Motor neuron (in vitro differentiated cells): ENCODE measurements around the gene ARHGDIB. TPM values are rescaled to one million over a fixed set of nuclear protein-coding genes. Genes with fewer than 3 reads are reported as not detected.

ENCODE experiments used
- ATAC-seq, 8 experiments: fragments of 200-7000 bp; cut with Tn5 transposase; replicated peaks in 6 of 8; 2 replicates each; pipeline ENCODE4 v1.8.0; 2021; ENCODE audit warnings: mild to moderate bottlenecking in 8 of 8, moderate library complexity in 8 of 8
- H3K27ac ChIP-seq, 2 donors: fragments of 250-450 bp; sonication (Bioruptor Pico); 2 replicates each; pipeline ENCODE4 v1.9.0; 2021; ENCODE audit warnings: antibody characterized with exemption in 2 of 2, mild to moderate bottlenecking in 2 of 2, moderate library complexity in 1 of 2
- H3K4me1 ChIP-seq, 2 donors: fragments of 250-450 bp; sonication (Bioruptor Pico); replicated peaks in 1 of 2; 2 replicates each; pipeline ENCODE4 v1.6.1; 2021; ENCODE audit warnings: antibody characterized with exemption in 2 of 2, mild to moderate bottlenecking in 2 of 2, moderate library complexity in 1 of 2
- H3K4me3 ChIP-seq, 5 donors: fragments of 250-450 bp; sonication (Bioruptor Pico); 2 replicates each; pipeline ENCODE4 v1.9.0; 2021; ENCODE audit warnings: antibody characterized with exemption in 5 of 5, mild to moderate bottlenecking in 5 of 5, moderate library complexity in 4 of 5
- WGBS, 10 experiments: fragments of 450-650 bp; shearing (Covaris generic); methylation state at CpG; one replicate each; pipeline ENCODE4 v1.0.0; 2022; 5-methylcytosine and 5-hydroxymethylcytosine counted together
- in situ Hi-C, 9 experiments: fragments of 400-800 bp; cut with MboI; loops; one replicate each; pipeline ENCODE4 v1.15.0; 2021; ENCODE audit warnings: low sequenced_read_pairs in 9 of 9, low pct_unique_long_range_greater_than_20kb in 2 of 9; ENCODE audit not compliant: unreplicated experiment in 9 of 9
- total RNA-seq, 8 experiments: library from RNA; unstranded; fragments of 300-600 nt; gene quantifications; 2 replicates each; pipeline versions ENCODE4 v1.2.3 to v1.2.4, GENCODE V29; 2022

The ARHGDIB gene
- total RNA-seq, 8 experiments from 2014 or later = 0.11 to 6.1 (median 1.2) TPM

GRCh38 chr12:14950982-14951746 lies 10.2 kb downstream of the ARHGDIB start:
- WGBS, 10 experiments = 48 to 96% (median 74%) methylated on average over 2 to 5 of the region's 6 CpGs; no CpG with 5 or more reads in 1 of the 10 experiments
- peak in 3 of 8 experiments; percentile 50 to 63 (median 56) for ATAC-seq
- Histone ChIP-seq H3K4me1 (peaks cover 0 to 4% of the 10 kb centered on the region in 2 donors), H3K27ac (no peak overlapping the region), H3K4me3 (no peak overlapping the region)
- in situ Hi-C loops = no loop called here

- no peak overlapping the region for H3K4me3 ChIP-seq
- peak in 3 of 8 experiments; percentile 11 to 34 (median 15) for ATAC-seq
- in situ Hi-C loops = no loop called here
- H3K4me1 ChIP-seq = peaks cover 0 to 4% of the 10 kb centered on the region in 2 donors
- H3K27ac ChIP-seq = no peak overlapping the region
- WGBS, 10 experiments = 5 to 88% (median 62%) methylated on average over 3 to 4 of the region's 4 CpGs; no CpG with 5 or more reads in 2 of the 10 experiments
Observed at GRCh38 chr12:14950421-14950820, 11.0 kb downstream of the ARHGDIB start.

GRCh38 chr12:14949631-14950030 lies 11.8 kb downstream of the ARHGDIB start:
- 90 to 100% (median 100%) methylated on average over 1 to 4 of the region's 5 CpGs; no CpG with 5 or more reads in 5 of the 10 experiments for WGBS, 10 experiments
- Histone ChIP-seq H3K27ac (no peak overlapping the region), H3K4me1 (peaks cover 0 to 4% of the 10 kb centered on the region in 2 donors), H3K4me3 (no peak overlapping the region)
- in situ Hi-C loops = no loop called here
- ATAC-seq = no peak

GRCh38 chr12:14948672-14949071 lies 12.7 kb downstream of the ARHGDIB start:
- ATAC-seq = peak; percentile 60 to 94 (median 81)
- Histone ChIP-seq H3K27ac (no peak overlapping the region), H3K4me3 (no peak overlapping the region), H3K4me1 (peaks cover 0 to 4% of the 10 kb centered on the region in 2 donors)
- 0 to 72% (median 54%) methylated on average over 1 to 3 of the region's 3 CpGs; no CpG with 5 or more reads in 2 of the 10 experiments for WGBS, 10 experiments
- in situ Hi-C loops = no loop called here

GRCh38 chr12:14946861-14947260 lies 14.5 kb downstream of the ARHGDIB start:
- in situ Hi-C loops = no loop called here
- Histone ChIP-seq H3K4me3 (no peak overlapping the region), H3K4me1 (peaks cover 0 to 4% of the 10 kb centered on the region in 2 donors), H3K27ac (no peak overlapping the region)
- ATAC-seq = no peak
- 90 to 100% (median 100%) methylated on average over 1 of the region's 1 CpG; no CpG with 5 or more reads in 5 of the 10 experiments for WGBS, 10 experiments

GRCh38 chr12:14946162-14946561 lies 15.2 kb downstream of the ARHGDIB start:
- in situ Hi-C loops = no loop called here
- 0 to 100% (median 71%) methylated on average over 1 to 2 of the region's 2 CpGs; no CpG with 5 or more reads in 2 of the 10 experiments for WGBS, 10 experiments

GRCh38 chr12:14942196-14942931 lies 19.0 kb downstream of the ARHGDIB start:
- H3K27ac ChIP-seq = no peak overlapping the region
- H3K4me1 ChIP-seq = no peaks in the 10 kb centered on the region
- WGBS, 10 experiments = 40 to 100% (median 79%) methylated on average over 1 to 8 of the region's 12 CpGs; no CpG with 5 or more reads in 1 of the 10 experiments
- H3K4me3 ChIP-seq = no peak overlapping the region
- no peak for ATAC-seq
- in situ Hi-C loops = no loop called here

More at GRCh38 chr12:14946162-14946561, 15.2 kb downstream of the ARHGDIB start:
- Histone ChIP-seq H3K27ac (no peak overlapping the region), H3K4me1 (peaks cover 0 to 4% of the 10 kb centered on the region in 2 donors), H3K4me3 (no peak overlapping the region)
- ATAC-seq = peak in 1 of 8 experiments; percentile 20

- WGBS, 10 experiments = 80 to 100% (median 91%) methylated on average over 1 to 2 of the region's 2 CpGs; no CpG with 5 or more reads in 2 of the 10 experiments
Observed at GRCh38 chr12:14941369-14941768, 20.0 kb downstream of the ARHGDIB start.

GRCh38 chr12:14938301-14938700 lies 23.1 kb downstream of the ARHGDIB start, which contains the start of gene ERP27:
ERP27 (minus strand) TSS chr12:14938537; CDS start chr12:14938508, 29 bp downstream.
- ATAC-seq = no peak
- H3K4me1 ChIP-seq = peaks cover 0 to 2% of the 10 kb centered on the region in 2 donors
- in situ Hi-C loops = no loop called here
- no peak within 1 kb of the TSS for H3K4me3 ChIP-seq
- WGBS, 10 experiments = 58 to 92% (median 72%) methylated on average over 1 to 3 of the region's 3 CpGs; no CpG with 5 or more reads in 3 of the 10 experiments
- no peak within 1 kb of the TSS for H3K27ac ChIP-seq

More at GRCh38 chr12:14941369-14941768, 20.0 kb downstream of the ARHGDIB start:
- Histone ChIP-seq H3K27ac (no peak overlapping the region), H3K4me3 (no peak overlapping the region), H3K4me1 (no peaks in the 10 kb centered on the region)
- in situ Hi-C loops = no loop called here
- no peak for ATAC-seq

GRCh38 chr12:14937689-14938088 lies 23.7 kb downstream of the ARHGDIB start:
- H3K27ac ChIP-seq = no peak overlapping the region
- 0 to 67% (median 0%) methylated on average over 1 of the region's 1 CpG; no CpG with 5 or more reads in 7 of the 10 experiments for WGBS, 10 experiments
- no peak overlapping the region for H3K4me3 ChIP-seq
- peak in 1 of 8 experiments; percentile 43 for ATAC-seq
- in situ Hi-C loops = no loop called here
- peaks cover 0 to 2% of the 10 kb centered on the region in 2 donors for H3K4me1 ChIP-seq

GRCh38 chr12:14937014-14937413 lies 24.4 kb downstream of the ARHGDIB start:
- Histone ChIP-seq H3K4me1 (peaks cover 0 to 2% of the 10 kb centered on the region in 2 donors), H3K4me3 (no peak overlapping the region), H3K27ac (no peak overlapping the region)
- WGBS, 10 experiments = 60 to 100% (median 68%) methylated on average over 1 to 3 of the region's 3 CpGs; no CpG with 5 or more reads in 3 of the 10 experiments
- no peak for ATAC-seq
- in situ Hi-C loops = no loop called here

- ATAC-seq = no peak
- WGBS, 10 experiments = 48 to 100% (median 79%) methylated on average over 1 to 6 of the region's 6 CpGs; no CpG with 5 or more reads in 2 of the 10 experiments
- Histone ChIP-seq H3K4me3 (no peak overlapping the region), H3K27ac (no peak overlapping the region), H3K4me1 (peaks cover 0 to 2% of the 10 kb centered on the region in 2 donors)
- in situ Hi-C loops = no loop called here
Observed at GRCh38 chr12:14936224-14936861, 25.1 kb downstream of the ARHGDIB start.
